ENCODE results near the gene NDUFS3. TPM values are rescaled to one million over a fixed set of nuclear protein-coding genes. Genes with fewer than 3 reads are reported as not detected.

Gene NDUFS3
- total RNA-seq: 71.7 and 73.9 TPM in 2 replicates

GRCh38 chr11:47578524-47579494, at the start of gene NDUFS3, which contains the start of gene KBTBD4:
NDUFS3 (plus strand) TSS chr11:47579074; CDS start chr11:47579092, 18 bp downstream.
KBTBD4 (minus strand) TSS chr11:47578970; CDS start chr11:47578951, 19 bp downstream.

GRCh38 chr11:47552566-47553405, 26.1 kb upstream of the NDUFS3 start, which contains the start of gene CELF1:
CELF1 (minus strand) TSS chr11:47553132; CDS start chr11:47499523, 53,609 bp downstream.

GRCh38 chr11:47565340-47566148, 13.3 kb upstream of the NDUFS3 start, which contains the start of gene PTPMT1:
PTPMT1 (plus strand) TSS chr11:47565599; CDS start chr11:47565623, 24 bp downstream.

GRCh38 chr11:47586098-47586855, 7.4 kb downstream of the NDUFS3 start, which contains the start of gene FAM180B:
FAM180B (plus strand) TSS chr11:47586678; CDS start chr11:47586769, 91 bp downstream.

GRCh38 chr11:47593934-47594855, 15.3 kb downstream of the NDUFS3 start, which contains the start of gene C1QTNF4:
C1QTNF4 (minus strand) TSS chr11:47594411; CDS start chr11:47590810, 3,601 bp downstream.

Small RNA genes lying within 50 kb of the gene (small RNA-seq; reads per million reads assigned to genes)
- gene RN7SL652P (not detected), gene RNU5E-10P (not detected)

Other genes starting within 250 kb of the NDUFS3 start
- gene MYBPC3, start 226.4 kb upstream of the NDUFS3 start, total RNA-seq: not detected in 2 replicates
- gene SPI1, start 200.5 kb upstream of the NDUFS3 start, total RNA-seq: not detected in 2 replicates
- 51.4 and 68.4 TPM in 2 replicates for gene SLC39A13, start 170.5 kb upstream of the NDUFS3 start, total RNA-seq
- 138 and 145 TPM in 2 replicates for gene PSMC3, start 152.6 kb upstream of the NDUFS3 start, total RNA-seq
- 0.20 TPM in 1 of 2 replicates, not detected in the other for gene RAPSN, start 129.9 kb upstream of the NDUFS3 start, total RNA-seq
- 80.5 and 121 TPM in 2 replicates for gene CELF1, start 25.9 kb upstream of the NDUFS3 start, total RNA-seq
- 42.4 and 50.3 TPM in 2 replicates for gene PTPMT1, start 13.5 kb upstream of the NDUFS3 start, total RNA-seq
- gene KBTBD4, start 104 bp upstream of the NDUFS3 start, total RNA-seq: 21.7 and 22.9 TPM in 2 replicates
- 0.37 TPM in 1 of 2 replicates, not detected in the other for gene FAM180B, start 7.6 kb downstream of the NDUFS3 start, total RNA-seq
- gene C1QTNF4, start 15.3 kb downstream of the NDUFS3 start, total RNA-seq: under 0.01 and 0.20 TPM in 2 replicates
- 73.9 and 78.2 TPM in 2 replicates for gene MTCH2, start 63.5 kb downstream of the NDUFS3 start, total RNA-seq
- 0.37 and 2.9 TPM in 2 replicates for gene AGBL2, start 136.3 kb downstream of the NDUFS3 start, total RNA-seq
- gene FNBP4, start 188.3 kb downstream of the NDUFS3 start, total RNA-seq: 75.0 and 100 TPM in 2 replicates